Measurements from ENCODE around the gene HRH4. TPM values are rescaled to one million over a fixed set of nuclear protein-coding genes. Genes with fewer than 3 reads are reported as not detected.

The HRH4 gene, protein sequence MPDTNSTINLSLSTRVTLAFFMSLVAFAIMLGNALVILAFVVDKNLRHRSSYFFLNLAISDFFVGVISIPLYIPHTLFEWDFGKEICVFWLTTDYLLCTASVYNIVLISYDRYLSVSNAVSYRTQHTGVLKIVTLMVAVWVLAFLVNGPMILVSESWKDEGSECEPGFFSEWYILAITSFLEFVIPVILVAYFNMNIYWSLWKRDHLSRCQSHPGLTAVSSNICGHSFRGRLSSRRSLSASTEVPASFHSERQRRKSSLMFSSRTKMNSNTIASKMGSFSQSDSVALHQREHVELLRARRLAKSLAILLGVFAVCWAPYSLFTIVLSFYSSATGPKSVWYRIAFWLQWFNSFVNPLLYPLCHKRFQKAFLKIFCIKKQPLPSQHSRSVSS
- total RNA-seq, result 0.07 TPM in 1 of 2 replicates, not detected in the other
- long read RNA-seq, result 0 reads

DNA sequence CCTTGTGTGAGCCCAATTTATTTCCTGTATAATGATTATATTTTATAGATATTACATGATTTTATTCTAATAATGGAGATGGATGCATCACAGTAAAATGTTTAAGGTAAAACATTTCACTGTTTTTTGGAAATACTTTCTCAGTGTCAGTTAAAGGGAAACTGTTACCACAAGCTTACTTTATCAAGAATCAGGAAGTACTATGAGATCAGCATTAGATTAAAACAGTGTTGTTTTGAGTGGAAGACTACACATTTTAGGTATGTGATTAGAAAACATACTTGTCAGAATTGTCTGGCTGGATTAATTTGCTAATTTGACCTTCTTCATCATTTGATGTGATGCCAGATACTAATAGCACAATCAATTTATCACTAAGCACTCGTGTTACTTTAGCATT lies at the start of gene HRH4:
TSS of gene HRH4 (plus strand) at position 250 of the 400 bp plus-strand sequence. CDS start at position 342, 92 bp downstream.
- no peak within 1 kb of the TSS for H3K4me3 Mint-ChIP-seq
- H3K9me3 Mint-ChIP-seq, result no peaks in the 10 kb centered on the region
- no peaks in the 10 kb centered on the region for H3K27me3 Mint-ChIP-seq (ENCODE audit: low read depth)
- H3K4me1 Mint-ChIP-seq, result peaks cover 5% of the 10 kb centered on the region
- H3K27ac Mint-ChIP-seq (ENCODE audit: unreplicated experiment), result no peak within 1 kb of the TSS
- peaks cover 5% of the 10 kb centered on the region for H3K36me3 Mint-ChIP-seq (ENCODE audit: low read depth)
- TF ChIP-seq, protein P1, sequence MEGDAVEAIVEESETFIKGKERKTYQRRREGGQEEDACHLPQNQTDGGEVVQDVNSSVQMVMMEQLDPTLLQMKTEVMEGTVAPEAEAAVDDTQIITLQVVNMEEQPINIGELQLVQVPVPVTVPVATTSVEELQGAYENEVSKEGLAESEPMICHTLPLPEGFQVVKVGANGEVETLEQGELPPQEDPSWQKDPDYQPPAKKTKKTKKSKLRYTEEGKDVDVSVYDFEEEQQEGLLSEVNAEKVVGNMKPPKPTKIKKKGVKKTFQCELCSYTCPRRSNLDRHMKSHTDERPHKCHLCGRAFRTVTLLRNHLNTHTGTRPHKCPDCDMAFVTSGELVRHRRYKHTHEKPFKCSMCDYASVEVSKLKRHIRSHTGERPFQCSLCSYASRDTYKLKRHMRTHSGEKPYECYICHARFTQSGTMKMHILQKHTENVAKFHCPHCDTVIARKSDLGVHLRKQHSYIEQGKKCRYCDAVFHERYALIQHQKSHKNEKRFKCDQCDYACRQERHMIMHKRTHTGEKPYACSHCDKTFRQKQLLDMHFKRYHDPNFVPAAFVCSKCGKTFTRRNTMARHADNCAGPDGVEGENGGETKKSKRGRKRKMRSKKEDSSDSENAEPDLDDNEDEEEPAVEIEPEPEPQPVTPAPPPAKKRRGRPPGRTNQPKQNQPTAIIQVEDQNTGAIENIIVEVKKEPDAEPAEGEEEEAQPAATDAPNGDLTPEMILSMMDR (conservative IDR thresholded peaks at IDR 0.05), result no peak
- no peak for DNase-seq (ENCODE audit: low read depth, low spot score)

DNA sequence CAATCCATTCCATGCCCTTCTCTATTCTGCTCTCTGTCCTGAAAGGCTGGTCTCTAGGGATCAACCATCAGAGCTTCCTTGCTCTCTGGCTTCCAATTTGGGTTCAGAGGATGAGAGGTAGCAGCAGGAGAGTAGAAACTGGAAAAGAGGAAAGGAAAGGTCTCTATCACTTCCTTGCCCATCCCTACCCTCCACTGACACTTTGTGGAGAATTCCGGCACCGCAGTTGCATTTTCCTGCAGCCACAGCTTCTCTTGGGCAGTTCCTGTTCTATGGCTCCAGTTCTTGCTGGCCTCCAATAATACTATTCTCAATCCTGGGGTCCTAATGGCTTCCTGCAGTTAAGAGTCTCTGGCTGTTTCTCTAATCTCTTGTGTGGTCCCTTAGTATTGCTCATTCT lies 47.3 kb upstream of the HRH4 start:
- Mint-ChIP-seq H3K27me3 (ENCODE audit: low read depth) (peaks cover 14% of the 10 kb centered on the region), H3K36me3 (ENCODE audit: low read depth) (no peaks in the 10 kb centered on the region), H3K27ac (ENCODE audit: unreplicated experiment) (peak overlapping the region; percentile 60), H3K4me3 (no peak overlapping the region), H3K9me3 (no peaks in the 10 kb centered on the region), H3K4me1 (peaks cover 6% of the 10 kb centered on the region)
- TF ChIP-seq, protein P1 (conservative IDR thresholded peaks at IDR 0.05), result no peak
- no peak for DNase-seq (ENCODE audit: low read depth, low spot score)

DNA sequence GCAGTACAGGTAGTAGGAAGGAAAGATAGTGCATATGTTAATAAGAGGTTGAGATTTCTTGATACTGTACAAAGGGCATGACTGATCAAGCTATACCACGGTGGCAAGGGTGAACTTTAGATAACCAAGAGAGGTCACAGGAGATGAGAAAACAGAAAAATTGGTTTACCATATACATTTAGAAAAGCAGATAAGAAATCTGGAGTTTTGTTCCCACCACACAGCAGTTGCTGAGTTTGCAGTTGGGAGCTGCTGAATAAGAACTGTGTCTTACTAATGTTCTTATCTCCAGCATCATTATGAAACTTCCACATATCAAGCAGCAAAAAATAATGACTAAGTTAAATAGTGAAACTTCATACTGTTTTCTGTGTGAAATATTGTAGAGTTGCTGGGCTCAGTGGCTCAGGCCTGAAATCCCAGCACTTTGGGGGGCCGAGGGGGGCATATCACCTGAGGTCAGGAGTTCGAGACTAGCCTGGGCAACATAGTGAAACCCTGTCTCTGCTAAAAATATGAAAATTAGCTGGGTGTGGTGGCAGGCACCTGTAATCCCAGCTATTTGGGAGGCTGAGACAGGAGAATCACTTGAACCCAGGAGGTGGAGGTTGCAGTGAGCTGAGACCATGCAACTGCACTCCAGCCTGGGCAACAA lies 46.0 kb upstream of the HRH4 start:
- Mint-ChIP-seq H3K9me3 (no peaks in the 10 kb centered on the region), H3K4me1 (peaks cover 6% of the 10 kb centered on the region), H3K36me3 (ENCODE audit: low read depth) (no peaks in the 10 kb centered on the region), H3K27ac (ENCODE audit: unreplicated experiment) (no peak overlapping the region), H3K27me3 (ENCODE audit: low read depth) (peaks cover 12% of the 10 kb centered on the region), H3K4me3 (no peak overlapping the region)
- no peak for DNase-seq (ENCODE audit: low read depth, low spot score)
- TF ChIP-seq, protein P1 (conservative IDR thresholded peaks at IDR 0.05), result no peak

DNA sequence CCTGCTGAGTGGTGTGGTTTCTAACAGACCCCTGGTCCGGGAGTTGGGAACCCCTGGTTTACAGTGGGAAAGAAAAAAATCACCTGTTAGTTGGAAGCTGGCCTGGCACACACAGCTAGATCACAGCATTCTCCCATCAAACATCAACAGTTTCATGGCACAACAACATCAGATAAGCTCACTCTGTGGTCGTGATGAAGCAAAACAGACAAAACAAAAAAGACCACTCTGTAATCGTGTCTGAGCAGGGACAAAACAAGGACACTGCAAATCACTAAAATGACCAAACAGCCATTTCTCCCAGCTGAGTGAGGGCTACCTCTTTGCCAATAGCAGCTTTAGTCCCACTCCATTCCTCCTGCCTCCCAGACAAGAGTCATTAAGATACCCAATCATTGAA lies 43.0 kb upstream of the HRH4 start:
- Mint-ChIP-seq H3K27ac (ENCODE audit: unreplicated experiment) (peak overlapping the region; percentile 43), H3K4me3 (no peak overlapping the region), H3K9me3 (no peaks in the 10 kb centered on the region), H3K4me1 (no peaks in the 10 kb centered on the region), H3K27me3 (ENCODE audit: low read depth) (peaks cover 23% of the 10 kb centered on the region), H3K36me3 (ENCODE audit: low read depth) (no peaks in the 10 kb centered on the region)
- DNase-seq (ENCODE audit: low read depth, low spot score), result no peak
- TF ChIP-seq, protein P1 (conservative IDR thresholded peaks at IDR 0.05), result no peak

DNA sequence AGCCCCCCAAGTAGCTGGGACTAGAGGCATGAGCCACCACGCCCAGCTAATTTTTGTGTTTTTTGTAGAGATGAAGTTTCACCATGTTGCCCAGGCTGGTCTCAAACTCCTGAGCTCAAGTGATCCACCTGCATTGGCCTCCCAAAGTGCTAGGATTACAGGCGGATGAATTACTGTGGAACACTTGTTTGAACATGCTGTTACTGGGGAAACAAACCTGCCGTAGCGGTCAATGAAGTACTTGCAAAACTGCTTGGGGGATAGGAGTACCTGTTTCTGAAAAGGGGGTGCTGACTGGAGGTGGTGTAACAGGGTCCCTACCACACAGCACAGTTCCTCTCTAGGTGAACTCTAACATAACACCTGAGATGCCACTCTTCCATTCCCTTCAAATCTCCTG lies 39.9 kb upstream of the HRH4 start:
- TF ChIP-seq, protein P1 (conservative IDR thresholded peaks at IDR 0.05), result no peak
- Mint-ChIP-seq H3K27me3 (ENCODE audit: low read depth) (peaks cover 37% of the 10 kb centered on the region), H3K4me3 (no peak overlapping the region), H3K4me1 (no peaks in the 10 kb centered on the region), H3K36me3 (ENCODE audit: low read depth) (no peaks in the 10 kb centered on the region), H3K27ac (ENCODE audit: unreplicated experiment) (no peak overlapping the region), H3K9me3 (no peaks in the 10 kb centered on the region)
- DNase-seq (ENCODE audit: low read depth, low spot score), result no peak

All from neural crest cell (in vitro differentiated cells).